Measurements from ENCODE around the gene CLSTN1. TPM values are rescaled to one million over a fixed set of nuclear protein-coding genes. Genes with fewer than 3 reads are reported as not detected.

The CLSTN1 gene
- total and polyA plus RNA-seq, 11 donors, result 37.6 to 79.4 (median 61.2) TPM

- Histone ChIP-seq H3K27me3 (no peaks in the 10 kb centered on the region), H3K36me3 (peaks cover 0 to 100% (median 95%) of the 10 kb centered on the region in 9 donors), H3K27ac (peak overlapping the region in 1 of 12 donors; percentile 70), H3K4me1 (peaks cover 0 to 12% (median 0%) of the 10 kb centered on the region in 12 donors), H3K9me3 (no peaks in the 10 kb centered on the region), H3K4me3 (no peak overlapping the region)
- 95 to 97% (median 97%) methylated on average over 14 to 18 of the region's 18 CpGs for WGBS, 4 donors
- TF ChIP-seq, protein P1, sequence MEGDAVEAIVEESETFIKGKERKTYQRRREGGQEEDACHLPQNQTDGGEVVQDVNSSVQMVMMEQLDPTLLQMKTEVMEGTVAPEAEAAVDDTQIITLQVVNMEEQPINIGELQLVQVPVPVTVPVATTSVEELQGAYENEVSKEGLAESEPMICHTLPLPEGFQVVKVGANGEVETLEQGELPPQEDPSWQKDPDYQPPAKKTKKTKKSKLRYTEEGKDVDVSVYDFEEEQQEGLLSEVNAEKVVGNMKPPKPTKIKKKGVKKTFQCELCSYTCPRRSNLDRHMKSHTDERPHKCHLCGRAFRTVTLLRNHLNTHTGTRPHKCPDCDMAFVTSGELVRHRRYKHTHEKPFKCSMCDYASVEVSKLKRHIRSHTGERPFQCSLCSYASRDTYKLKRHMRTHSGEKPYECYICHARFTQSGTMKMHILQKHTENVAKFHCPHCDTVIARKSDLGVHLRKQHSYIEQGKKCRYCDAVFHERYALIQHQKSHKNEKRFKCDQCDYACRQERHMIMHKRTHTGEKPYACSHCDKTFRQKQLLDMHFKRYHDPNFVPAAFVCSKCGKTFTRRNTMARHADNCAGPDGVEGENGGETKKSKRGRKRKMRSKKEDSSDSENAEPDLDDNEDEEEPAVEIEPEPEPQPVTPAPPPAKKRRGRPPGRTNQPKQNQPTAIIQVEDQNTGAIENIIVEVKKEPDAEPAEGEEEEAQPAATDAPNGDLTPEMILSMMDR (IDR thresholded peaks at IDR 0.05), result no peak
- no peak for TF ChIP-seq POLR2A (IDR thresholded peaks at IDR 0.05)
- DNase-seq (peak in 1 of 5 donors; percentile 54), ATAC-seq (no peak)
- intact Hi-C loops (cut with DNase I), result no loop called here
Observed at GRCh38 chr1:9731561-9731960, 92.2 kb downstream of the CLSTN1 start.

DNA sequence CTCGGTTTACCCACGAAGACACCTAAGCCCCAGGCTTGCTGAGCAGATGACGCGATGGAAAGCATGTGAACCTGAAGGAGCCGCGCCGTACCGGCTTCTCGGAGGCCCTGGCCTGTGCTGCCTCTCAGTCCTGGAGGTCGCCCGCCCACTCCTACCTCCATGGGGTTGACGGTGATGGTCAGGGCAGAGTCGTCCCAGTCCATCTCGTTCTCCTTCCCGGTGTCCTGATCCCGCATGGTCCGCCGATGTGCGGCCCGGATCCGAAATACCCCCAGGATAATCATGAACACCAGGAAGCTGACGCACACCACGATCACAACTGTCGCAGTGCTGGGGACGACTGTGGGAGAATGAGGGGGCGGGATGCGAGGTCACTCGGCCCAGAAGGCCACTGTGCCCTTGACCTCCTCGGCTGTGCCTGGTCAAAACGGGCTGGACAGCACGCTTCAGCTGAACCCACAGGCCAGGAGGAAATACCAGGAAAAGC lies 92.7 kb downstream of the CLSTN1 start:
- peaks cover 0 to 100% (median 90%) of the 10 kb centered on the region in 9 donors for H3K36me3 ChIP-seq
- intact Hi-C loops (cut with DNase I), result no loop called here
- no peaks in the 10 kb centered on the region for H3K27me3 ChIP-seq
- peak overlapping the region in 1 of 12 donors; percentile 70 for H3K27ac ChIP-seq
- H3K9me3 ChIP-seq, result no peaks in the 10 kb centered on the region
- H3K4me1 ChIP-seq, result peaks cover 0 to 12% (median 0%) of the 10 kb centered on the region in 12 donors
- no peak for ATAC-seq
- H3K4me3 ChIP-seq, result no peak overlapping the region
- no peak for DNase-seq
- TF ChIP-seq, protein P1 (IDR thresholded peaks at IDR 0.05), result no peak
- TF ChIP-seq POLR2A (IDR thresholded peaks at IDR 0.05), result no peak
- WGBS, 4 donors, result 95 to 98% (median 96%) methylated on average over 29 to 31 of the region's 31 CpGs

GRCh38 chr1:9730096-9730901 lies 93.5 kb downstream of the CLSTN1 start:
- peak in 3 of 4 donors; percentile 32 to 81 (median 79) for ATAC-seq
- DNase-seq, result peak; percentile 55 to 78 (median 61)
- no peak for TF ChIP-seq POLR2A (IDR thresholded peaks at IDR 0.05)
- TF ChIP-seq, protein P1 (IDR thresholded peaks at IDR 0.05), result no peak
- peaks cover 0 to 100% (median 82%) of the 10 kb centered on the region in 9 donors for H3K36me3 ChIP-seq
- H3K4me1 ChIP-seq, result peaks cover 0 to 12% (median 0%) of the 10 kb centered on the region in 12 donors
- intact Hi-C loops (cut with DNase I), result no loop called here
- no peaks in the 10 kb centered on the region for H3K9me3 ChIP-seq
- peak overlapping the region in 1 of 12 donors; percentile 70 for H3K27ac ChIP-seq
- H3K4me3 ChIP-seq, result no peak overlapping the region
- 78 to 81% (median 80%) methylated on average over 45 of the region's 45 CpGs for WGBS, 4 donors
- no peaks in the 10 kb centered on the region for H3K27me3 ChIP-seq

DNA sequence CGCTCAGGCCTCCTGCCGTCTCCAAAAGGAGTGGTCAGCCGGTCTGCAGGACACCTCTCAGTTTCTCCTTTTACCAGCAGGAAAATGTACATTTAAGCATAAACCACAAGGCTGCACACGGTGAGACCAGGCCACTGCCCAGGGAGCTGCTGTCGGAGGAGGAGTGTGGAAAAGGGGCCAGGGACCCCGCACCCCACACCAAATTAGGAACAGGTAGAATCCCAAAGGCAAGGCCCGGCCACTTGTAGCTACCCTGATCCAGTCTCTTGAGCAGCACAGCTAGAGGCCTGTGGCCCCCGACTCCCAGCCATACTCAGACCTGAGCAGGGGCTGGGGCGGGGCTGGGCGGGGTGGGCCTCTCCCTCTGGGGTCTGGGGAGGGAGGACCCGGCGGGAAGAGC lies 94.2 kb downstream of the CLSTN1 start:
- H3K4me1 ChIP-seq, result peaks cover 0 to 12% (median 0%) of the 10 kb centered on the region in 12 donors
- intact Hi-C loops (cut with DNase I), result loop anchor here in 2 of 10 donors (10.0 kb wide), 1 partner anchor 135 kb away; no protein-coding TSS in a partner anchor
- H3K36me3 ChIP-seq, result peaks cover 0 to 98% (median 75%) of the 10 kb centered on the region in 9 donors
- no peaks in the 10 kb centered on the region for H3K27me3 ChIP-seq
- no peak for ATAC-seq
- H3K9me3 ChIP-seq, result no peaks in the 10 kb centered on the region
- no peak for TF ChIP-seq POLR2A (IDR thresholded peaks at IDR 0.05)
- TF ChIP-seq, protein P1 (IDR thresholded peaks at IDR 0.05), result no peak
- WGBS, 4 donors, result 90 to 93% (median 92%) methylated on average over 12 of the region's 12 CpGs
- no peak overlapping the region for H3K27ac ChIP-seq
- no peak for DNase-seq
- H3K4me3 ChIP-seq, result no peak overlapping the region
